Measurements from ENCODE around the gene SCGN.

Gene SCGN

DNA sequence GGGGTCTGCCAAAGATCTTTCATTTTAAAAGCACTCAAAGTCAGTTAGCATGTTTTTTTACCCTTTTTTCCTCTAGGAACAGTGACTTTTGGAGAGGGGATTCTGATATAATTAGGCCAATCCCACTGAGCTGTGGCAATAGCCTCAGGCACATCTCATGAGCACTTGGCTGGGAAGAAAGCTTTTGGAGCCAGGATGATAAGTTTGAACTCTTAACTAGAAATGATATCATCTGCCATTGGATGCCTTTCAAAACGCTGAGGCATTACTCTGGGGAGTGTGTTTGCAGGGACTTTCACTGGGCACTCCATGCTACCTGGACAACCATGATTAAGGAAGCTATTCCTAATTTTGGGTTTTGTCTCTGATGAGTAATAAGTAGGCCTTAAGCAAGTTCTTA, 3.7 kb downstream of the SCGN start:
- no peak for TF ChIP-seq GATA1 (IDR thresholded peaks at IDR 0.05; ENCODE audit: low read depth, low read length)
- no peak for TF ChIP-seq POLR2A (IDR thresholded peaks at IDR 0.05; ENCODE audit: low read length)
- DNase-seq = no peak

DNA sequence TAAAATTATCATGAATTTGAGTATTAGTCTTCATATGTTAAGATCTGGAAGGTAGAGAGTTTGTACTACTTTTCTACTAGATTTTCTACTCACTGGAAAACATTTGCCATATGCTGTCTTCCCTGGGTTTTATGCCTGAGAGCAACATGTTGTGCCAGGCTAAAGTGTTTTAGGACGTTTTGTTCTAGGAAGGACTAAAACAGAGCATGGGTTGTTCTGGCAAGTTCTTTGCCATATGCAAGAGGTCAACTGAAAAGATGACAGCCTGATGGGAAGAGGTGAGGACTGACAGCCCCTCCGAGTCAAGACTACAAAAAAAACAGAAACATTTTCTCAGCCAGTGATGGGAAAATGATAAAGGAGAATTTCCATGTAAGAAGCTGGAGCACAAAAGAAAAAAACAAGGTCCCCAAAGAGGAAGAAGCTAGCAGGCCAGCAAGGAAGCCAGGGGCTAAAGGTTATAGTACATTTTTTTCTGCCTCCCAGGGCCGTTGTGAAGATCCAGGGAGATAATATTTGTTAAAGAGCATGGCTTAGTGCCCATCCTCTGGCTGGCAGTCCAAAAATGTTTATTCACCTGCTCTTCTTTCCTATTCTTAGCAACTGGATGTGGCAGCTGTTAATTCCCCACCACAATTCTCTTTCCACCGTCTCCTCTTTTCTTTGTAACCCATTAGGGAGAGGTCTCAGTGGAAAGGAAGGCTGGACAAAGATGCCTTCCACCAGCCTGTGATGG, 7.8 kb downstream of the SCGN start:
- no peak for DNase-seq
- TF ChIP-seq GATA1 (IDR thresholded peaks at IDR 0.05; ENCODE audit: low read depth, low read length) (no peak), POLR2A (IDR thresholded peaks at IDR 0.05; ENCODE audit: low read length) (no peak)

DNA sequence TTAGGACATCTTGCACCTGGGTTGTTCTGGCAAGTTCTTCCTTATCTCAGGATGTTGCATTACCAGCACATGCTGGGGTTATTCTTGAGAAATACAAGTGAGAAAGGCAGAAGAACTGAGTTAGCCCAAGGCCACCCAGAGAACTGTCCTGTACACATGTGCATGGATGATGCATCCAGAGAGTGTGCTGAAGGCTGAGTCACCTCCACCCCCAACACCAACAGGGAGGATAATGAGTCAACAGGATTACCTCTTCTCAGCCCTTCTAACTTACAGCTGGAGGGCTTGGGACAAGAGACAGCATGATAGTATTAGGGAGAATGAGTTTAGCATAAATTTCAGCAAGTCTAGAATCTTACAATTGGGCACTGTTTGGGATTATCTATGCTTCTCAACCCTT, 8.5 kb downstream of the SCGN start:
- peak; percentile 6 to 42 for DNase-seq
- TF ChIP-seq GATA1 (IDR thresholded peaks at IDR 0.05; ENCODE audit: low read depth, low read length) (no peak), POLR2A (IDR thresholded peaks at IDR 0.05; ENCODE audit: low read length) (no peak)

DNA sequence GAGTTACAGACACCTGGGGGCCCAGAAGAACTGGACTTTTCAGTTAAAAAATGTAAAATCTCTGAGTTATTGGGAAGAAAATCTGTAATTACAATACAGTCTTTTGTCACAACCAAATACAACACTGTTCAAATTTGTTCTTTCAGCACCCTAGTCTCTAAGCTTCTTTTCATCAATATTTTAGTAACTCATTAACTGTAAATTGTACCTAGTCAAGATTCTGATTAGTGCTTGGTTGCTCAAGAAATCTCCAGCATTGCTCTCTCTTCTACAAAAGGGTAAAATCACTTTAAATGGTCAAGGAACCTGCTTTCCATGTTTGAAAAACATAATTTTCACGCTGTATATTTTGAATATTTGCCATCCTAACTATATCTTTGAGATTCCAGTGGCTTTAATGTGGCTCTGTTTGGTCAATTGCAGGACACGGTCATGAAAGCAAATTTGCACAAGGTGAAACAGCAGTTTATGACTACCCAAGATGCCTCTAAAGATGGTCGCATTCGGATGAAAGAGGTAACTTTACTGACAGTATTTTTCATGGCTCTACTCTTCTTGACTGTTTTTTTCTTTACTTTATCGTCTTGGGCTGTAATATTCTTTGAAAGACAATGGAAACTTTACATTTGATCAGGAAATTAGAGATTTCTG, 9.2 kb downstream of the SCGN start:
- no peak for TF ChIP-seq POLR2A (IDR thresholded peaks at IDR 0.05; ENCODE audit: low read length)
- TF ChIP-seq GATA1 (IDR thresholded peaks at IDR 0.05; ENCODE audit: low read depth, low read length) = no peak
- no peak for DNase-seq

DNA sequence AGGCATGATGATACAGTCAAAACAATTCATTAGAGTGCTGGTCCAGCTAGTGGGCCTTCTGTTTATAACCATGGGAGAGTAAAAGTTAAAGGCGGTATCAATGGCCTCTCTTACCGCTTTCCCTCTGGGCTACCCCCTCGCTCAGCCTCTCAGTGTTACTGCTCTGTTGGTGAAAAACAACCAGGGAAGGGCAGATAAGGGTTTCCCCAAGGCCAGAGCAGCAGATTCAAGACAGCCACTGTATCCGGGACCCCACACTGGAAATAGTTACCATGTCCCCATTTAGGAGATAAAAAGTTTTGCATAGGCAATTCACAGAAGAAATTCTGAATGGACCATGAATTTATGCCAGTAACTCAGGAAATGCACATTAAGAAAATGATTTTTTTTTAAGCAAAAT, 13.4 kb downstream of the SCGN start:
- DNase-seq = no peak
- no peak for TF ChIP-seq POLR2A (IDR thresholded peaks at IDR 0.05; ENCODE audit: low read length)
- no peak for TF ChIP-seq GATA1 (IDR thresholded peaks at IDR 0.05; ENCODE audit: low read depth, low read length)

DNA sequence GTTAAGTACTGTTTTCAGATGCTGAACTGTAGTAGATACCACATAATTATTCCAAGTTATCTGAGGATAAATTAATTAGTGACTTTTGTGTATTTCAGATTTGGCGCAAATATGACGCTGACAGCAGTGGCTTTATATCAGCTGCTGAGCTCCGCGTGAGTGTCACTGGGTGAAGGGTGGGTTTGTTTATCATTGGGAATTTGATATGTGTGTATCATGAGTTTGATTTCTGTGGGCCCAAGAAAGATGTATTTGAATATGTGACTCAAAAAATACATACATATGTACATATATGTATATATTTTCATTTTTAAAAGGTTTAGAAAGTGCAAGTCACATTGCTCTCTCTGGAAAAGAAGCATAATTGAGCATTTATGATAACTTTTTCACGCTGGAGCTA, 17.4 kb downstream of the SCGN start:
- TF ChIP-seq POLR2A (IDR thresholded peaks at IDR 0.05; ENCODE audit: low read length) (no peak), GATA1 (IDR thresholded peaks at IDR 0.05; ENCODE audit: low read depth, low read length) (no peak)

DNA sequence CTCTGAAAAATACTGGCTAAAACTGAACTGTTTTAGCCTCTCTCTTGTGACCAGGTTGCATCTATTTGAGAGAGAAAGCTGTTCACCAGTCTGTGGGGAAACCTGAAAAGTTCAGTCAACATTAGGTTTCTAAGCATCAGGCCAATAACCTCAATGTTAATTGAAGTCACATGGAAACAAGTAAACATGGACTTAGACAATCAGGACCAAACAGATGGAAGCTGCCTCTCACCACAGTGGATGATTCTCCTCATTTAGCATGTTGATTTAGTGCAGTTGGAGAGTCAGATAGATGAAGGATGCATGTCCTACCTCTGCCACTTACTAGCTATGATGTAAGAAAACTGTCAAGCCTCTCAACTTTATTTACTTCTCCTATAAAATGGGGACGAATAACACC, 18.2 kb downstream of the SCGN start:
- TF ChIP-seq POLR2A (IDR thresholded peaks at IDR 0.05; ENCODE audit: low read length) = no peak
- no peak for TF ChIP-seq GATA1 (IDR thresholded peaks at IDR 0.05; ENCODE audit: low read depth, low read length)
- peak in 1 of 2 experiments; percentile 5 for DNase-seq

More for the DNA sequence above, 17.4 kb downstream of the SCGN start:
- no peak for DNase-seq

DNA sequence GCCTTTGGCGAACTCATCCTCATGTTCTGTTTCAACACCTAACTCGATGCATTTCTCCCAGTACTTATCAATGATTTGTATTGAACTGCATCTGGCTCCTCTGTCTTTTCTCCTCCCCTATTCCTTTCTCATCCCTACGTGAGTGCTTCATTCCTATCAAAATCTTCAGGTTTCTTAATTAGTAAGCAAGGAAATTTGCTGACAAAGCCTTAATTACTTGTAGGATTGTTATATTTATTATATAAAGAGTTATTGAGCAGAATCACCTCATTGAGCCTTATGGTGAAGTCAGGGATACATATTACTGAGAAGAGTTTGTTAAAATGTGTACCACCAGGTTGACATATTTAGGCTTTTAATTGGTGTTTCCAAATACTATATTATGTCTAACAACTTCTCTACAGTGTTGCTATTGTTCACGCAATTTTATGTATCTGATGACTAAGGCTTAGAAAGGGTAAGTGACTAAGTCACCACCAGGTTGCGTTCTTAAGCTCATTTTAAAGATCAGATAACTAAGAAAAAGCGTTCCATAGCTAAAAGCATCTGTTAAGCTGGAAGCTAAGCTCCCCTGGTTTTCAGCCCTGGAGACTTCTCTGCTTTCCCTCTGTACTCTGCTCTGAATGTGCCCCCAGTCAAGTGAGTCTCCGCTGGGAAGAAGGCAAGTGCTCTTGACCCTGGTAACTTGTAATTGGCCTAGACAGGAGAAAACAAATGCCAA, 18.9 kb downstream of the SCGN start:
- TF ChIP-seq POLR2A (IDR thresholded peaks at IDR 0.05; ENCODE audit: low read length) = no peak
- no peak for TF ChIP-seq GATA1 (IDR thresholded peaks at IDR 0.05; ENCODE audit: low read depth, low read length)
- peak; percentile 46 to 55 for DNase-seq

DNA sequence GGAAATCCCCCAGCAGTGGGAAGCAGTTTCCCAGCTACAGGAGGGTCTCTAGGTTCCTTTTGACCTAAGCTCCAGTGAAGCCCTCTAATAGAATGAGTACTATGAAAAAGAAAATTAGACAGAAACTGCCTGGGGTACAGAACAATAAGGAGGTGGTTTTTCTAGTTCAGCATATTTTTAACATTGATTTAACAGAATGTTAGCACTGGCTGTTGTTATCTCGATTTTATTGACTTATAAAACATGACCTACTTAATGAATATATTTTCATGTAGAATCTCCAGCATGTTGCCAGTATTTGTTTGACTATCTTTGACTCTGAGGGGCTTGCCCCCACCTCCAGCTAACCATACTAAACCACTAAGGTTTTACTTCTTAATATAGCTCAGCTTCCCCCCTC, 19.6 kb downstream of the SCGN start:
- DNase-seq = no peak
- TF ChIP-seq GATA1 (IDR thresholded peaks at IDR 0.05; ENCODE audit: low read depth, low read length) (no peak), POLR2A (IDR thresholded peaks at IDR 0.05; ENCODE audit: low read length) (no peak)

DNA sequence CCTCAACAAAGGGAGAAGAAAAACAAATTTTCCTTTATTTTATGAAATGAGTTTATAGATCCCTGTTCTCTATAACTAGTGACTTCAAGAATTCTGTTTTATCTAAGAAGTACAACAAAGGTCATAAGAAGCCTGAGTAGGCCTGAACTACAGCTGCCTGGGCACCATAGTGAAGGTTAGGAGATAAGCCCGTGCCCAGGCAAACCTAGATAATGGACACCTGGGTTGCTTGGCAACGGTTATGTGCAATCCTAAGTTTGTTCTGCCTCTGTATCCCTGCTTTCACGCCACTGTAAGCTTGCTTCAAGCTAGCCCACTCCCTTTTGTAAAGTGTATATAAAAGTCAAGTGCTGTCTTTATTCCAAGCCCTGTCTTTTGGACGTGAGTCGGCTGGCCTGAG, 23.2 kb downstream of the SCGN start:
- peak in 1 of 2 experiments; percentile 26 for DNase-seq
- TF ChIP-seq POLR2A (IDR thresholded peaks at IDR 0.05; ENCODE audit: low read length) = no peak
- TF ChIP-seq GATA1 (IDR thresholded peaks at IDR 0.05; ENCODE audit: low read depth, low read length) = no peak

DNA sequence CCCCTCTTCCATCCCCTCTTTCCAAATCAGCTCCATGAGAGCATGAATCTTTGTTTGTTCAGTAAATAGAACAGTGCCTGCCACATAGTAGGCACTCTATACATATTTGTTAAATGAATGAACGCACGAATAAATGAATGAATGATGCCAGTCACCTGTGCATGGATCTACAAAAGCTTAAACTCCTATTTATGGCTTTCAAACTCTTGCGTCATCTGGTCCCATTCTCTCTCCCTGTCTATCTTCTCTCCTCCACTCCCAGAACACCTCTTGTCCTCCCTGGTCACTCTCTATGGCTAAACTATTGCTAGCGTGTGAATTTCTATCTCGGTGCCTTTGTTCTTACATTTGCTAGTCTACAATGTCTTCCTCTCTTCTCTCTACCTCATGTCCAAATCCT, 24.8 kb downstream of the SCGN start:
- no peak for DNase-seq
- TF ChIP-seq GATA1 (IDR thresholded peaks at IDR 0.05; ENCODE audit: low read depth, low read length) (no peak), POLR2A (IDR thresholded peaks at IDR 0.05; ENCODE audit: low read length) (no peak)

DNA sequence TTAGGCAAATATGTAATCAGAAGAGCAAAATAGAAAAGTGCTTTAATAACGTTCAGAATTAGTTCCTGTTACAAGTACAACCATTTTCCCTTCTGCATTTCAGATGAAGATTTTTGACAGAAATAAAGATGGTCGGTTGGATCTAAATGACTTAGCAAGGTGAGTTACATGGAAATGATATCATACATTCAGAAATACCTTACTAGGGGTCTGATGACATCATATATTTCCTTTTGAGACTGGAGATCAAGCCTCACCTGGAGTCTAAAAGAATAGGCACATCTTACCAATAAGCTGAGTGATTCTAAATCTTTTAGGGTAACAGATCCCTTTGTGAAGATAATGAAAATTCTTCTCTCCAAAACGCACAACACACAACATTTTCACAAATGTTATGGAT, 29.8 kb downstream of the SCGN start:
- TF ChIP-seq POLR2A (IDR thresholded peaks at IDR 0.05; ENCODE audit: low read length) = no peak
- no peak for TF ChIP-seq GATA1 (IDR thresholded peaks at IDR 0.05; ENCODE audit: low read depth, low read length)
- DNase-seq = no peak

DNA sequence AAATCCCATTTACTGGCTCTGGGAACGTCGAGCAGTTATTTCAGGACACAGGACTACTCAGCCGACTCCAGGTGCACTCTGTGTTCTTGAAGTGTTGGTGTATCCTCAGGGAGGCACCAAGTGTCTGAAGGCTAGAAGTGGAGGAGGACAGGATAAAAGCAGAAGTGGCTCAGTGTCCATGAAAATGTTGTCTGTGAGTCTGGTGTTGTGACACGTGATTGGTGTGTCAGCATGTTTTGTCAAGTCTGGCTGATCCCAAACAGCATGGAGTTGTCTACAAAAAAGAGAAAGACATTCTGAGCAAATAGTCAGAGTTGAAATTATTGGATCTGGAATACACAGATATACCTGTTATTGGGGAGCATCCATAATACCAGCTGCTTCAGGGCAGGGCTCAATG, 30.3 kb downstream of the SCGN start:
- peak in 1 of 2 experiments; percentile 10 for DNase-seq
- TF ChIP-seq GATA1 (IDR thresholded peaks at IDR 0.05; ENCODE audit: low read depth, low read length) (no peak), POLR2A (IDR thresholded peaks at IDR 0.05; ENCODE audit: low read length) (no peak)

DNA sequence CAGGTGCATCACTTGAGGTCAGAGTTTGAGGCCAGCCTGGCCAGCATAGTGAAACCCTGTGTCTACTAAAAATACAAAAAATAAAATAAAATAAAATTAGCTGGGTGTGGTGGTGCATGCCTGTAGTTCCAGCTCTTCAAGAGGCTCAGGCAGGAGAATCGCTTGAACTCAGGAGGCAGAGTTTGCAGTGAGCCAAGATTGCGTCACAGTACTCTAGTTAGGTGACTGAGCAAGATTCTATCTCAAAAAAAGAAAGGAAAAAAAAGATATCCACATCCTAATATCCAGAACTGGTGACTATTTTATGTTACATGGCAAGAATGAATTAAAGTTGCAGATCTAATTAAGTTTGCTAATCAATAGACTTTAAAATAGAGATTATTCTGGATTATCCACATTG, 32.5 kb downstream of the SCGN start:
- TF ChIP-seq POLR2A (IDR thresholded peaks at IDR 0.05; ENCODE audit: low read length) (no peak), GATA1 (IDR thresholded peaks at IDR 0.05; ENCODE audit: low read depth, low read length) (no peak)
- DNase-seq = peak; percentile 8 to 57
